NOMO-1 treated with DMSO at 0.1 percent for 48 hours (cell line): Measurements from ENCODE around the gene ATRX.
"Not testable (repeated sequence)": the region's sequence is repeated elsewhere in the genome, so short reads cannot be mapped to it uniquely, and the experiment has no call there.

Experiments used
- DNase-seq: peaks from one replicate; lab custom pipeline; 2025; ENCODE audit not compliant: unreplicated experiment; lab: John Stamatoyannopoulos, UW

Gene ATRX

DNA sequence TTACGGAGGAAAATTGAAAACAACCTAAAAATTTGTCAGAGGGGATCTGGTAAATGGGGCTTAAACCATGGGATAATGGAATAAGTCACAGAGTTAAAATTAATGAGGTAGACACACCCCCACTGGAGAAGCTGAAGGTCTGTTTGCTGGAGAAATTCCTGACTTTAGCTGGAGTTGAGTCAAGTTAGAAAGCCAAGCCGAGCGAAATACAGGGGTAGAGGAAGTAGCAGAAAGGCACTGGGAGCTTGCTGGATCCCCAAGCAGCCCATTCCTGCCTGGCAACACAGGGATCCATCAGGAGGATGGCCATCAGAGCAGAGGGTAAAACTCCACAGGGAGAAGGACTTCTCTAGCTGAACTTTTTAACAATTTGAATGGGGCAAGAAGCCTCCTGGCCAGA, 163.8 kb downstream of the ATRX start:
- no peak for DNase-seq

DNA sequence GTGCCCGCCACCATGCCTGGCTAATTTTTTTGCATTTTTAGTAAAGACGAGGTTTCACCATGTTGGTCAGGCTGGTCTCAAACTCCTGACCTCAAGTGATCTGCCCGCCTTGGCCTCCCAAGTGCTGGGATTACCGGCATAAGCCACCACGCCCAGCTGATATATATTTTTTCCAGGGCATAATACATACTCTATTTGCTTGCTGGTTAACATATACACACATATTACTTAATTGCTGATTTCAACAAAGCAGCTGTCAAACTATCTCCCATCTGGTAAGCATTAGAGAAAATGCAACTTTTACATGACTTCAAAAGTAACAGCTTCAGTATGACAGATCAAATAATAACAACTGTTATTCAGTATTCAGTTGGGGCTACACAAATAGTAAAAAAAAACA, 164.6 kb downstream of the ATRX start:
- not testable (repeated sequence) for DNase-seq

DNA sequence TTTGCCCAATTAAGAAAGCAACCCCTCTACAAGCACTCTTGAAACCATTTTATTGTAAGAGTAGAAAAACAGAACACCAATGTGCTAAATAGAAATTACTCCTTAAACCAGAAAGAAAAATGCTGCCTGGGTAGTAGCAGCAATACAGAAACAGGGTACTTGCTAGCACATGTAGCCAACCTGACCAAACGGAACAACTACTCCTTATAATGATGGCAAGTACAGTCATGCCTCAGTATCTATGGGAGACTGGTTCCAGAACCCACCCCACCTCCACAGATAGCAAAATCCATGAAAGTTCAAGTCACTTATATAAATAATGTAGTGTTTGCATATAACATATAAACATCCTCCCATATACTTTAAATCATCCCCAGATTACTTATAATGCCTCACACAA, 168.8 kb downstream of the ATRX start:
- DNase-seq = no peak

- DNase-seq = no peak
Observed at GRCh38 chrX:77603635-77604336, 182.2 kb downstream of the ATRX start.

GRCh38 chrX:77597511-77597910, 188.5 kb downstream of the ATRX start:
- no peak for DNase-seq

- no peak for DNase-seq
Observed at GRCh38 chrX:77597090-77597489, 188.9 kb downstream of the ATRX start.

DNA sequence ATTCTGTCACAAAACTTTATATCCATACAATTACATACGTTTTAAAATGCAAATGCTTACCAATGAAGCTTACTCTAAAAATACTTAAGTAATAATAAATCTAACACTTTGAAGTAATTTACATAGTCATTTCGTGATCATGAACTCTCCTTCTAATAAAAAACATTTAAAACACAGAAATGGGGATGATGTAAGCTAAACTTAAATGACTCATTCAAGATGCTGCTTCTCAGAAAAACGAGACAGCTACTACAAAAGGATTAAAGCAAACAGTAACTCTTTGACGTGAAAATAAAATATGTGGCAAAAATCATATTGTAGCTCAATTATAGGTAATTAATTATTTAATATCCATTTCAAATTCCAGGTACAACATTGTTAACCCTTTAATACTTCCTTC, 190.2 kb downstream of the ATRX start:
- DNase-seq = no peak

- DNase-seq = no peak
Observed at GRCh38 chrX:77572322-77572721, 213.7 kb downstream of the ATRX start.

- DNase-seq = no peak
Observed at GRCh38 chrX:77565278-77565677, 220.7 kb downstream of the ATRX start.

- DNase-seq = no peak
Observed at GRCh38 chrX:77564823-77565222, 221.2 kb downstream of the ATRX start.

- no peak for DNase-seq
Observed at GRCh38 chrX:77561372-77561771, 224.6 kb downstream of the ATRX start.

GRCh38 chrX:77556276-77556675, 229.7 kb downstream of the ATRX start:
- no peak for DNase-seq

GRCh38 chrX:77548751-77549150, 237.3 kb downstream of the ATRX start:
- DNase-seq = no peak

DNA sequence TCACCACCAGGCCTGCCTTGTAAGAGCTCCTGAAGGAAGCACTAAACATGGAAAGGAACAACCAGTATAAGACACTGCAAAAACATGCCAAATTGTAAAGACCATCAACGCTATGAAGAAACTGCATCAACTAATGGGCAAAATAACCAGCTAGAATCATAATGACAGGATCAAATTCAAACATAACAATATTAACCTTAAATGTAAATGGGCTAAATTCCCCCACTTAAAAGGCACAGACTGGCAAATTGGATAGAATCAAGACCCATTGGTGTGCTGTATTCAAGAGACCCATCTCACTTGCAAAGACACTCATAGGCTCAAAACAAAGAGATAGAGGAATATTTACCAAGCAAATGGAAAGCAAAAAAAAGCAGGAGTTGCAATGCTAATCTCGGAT, 246.2 kb downstream of the ATRX start:
- not testable (repeated sequence) for DNase-seq

GRCh38 chrX:77531261-77531660, 254.8 kb downstream of the ATRX start:
- not testable (repeated sequence) for DNase-seq

DNA sequence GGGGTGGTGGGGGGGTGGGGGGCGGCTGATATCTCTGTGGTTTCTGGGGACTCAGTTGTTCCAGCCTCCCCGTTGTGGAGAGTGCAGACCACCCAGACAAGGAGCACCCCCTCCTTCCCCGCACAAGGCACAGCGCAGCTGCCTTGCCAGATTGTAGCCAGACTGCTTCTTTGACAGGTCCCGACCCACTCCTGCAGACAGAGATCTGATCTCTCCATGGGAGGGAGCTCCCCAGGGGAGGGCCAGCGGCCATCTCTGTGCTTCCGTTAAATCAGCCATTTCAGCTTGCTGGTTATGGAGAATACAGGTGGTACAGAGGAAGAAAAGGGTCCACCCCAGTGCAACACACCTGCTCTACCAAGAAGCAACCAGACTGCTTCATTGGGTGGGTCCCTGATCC, 258.0 kb downstream of the ATRX start:
- no peak for DNase-seq

DNA sequence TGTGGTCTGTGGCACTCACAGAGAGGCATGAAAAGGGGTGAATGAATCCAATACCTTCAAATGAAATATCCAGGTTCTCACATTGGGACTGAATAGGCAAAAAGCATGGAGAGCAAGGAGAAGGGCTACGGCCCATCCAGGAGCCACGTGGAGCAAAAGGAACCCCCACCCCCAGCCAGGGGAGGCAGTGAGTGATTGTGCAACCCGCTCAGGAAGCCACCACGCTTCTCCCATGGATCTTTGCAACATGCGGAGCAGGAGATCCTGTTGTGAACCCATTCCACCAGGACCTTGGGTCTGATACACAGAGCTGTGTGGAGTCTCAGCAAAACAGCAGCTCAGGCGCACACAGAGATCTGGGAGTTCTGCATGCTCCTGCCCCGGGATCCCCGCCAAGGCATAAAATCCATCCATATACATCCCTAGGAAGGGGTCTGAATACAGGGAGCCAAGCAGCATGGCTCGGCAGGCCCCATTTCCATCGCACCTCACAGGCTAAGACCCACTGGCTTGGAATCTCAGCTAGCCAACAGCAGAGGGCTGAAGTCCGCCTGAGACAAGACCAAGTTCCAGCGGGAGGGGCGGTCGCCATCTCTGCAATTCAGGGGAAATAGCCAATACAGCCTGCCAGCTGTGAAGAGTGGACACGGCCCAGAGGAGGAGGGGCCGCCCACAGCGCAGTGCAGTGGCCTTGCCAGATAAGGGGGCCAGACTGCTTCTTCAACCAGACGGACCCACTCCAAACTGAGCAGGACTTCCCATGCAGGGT, 258.6 kb downstream of the ATRX start:
- DNase-seq = no peak

GRCh38 chrX:77519765-77520164, 266.3 kb downstream of the ATRX start:
- no peak for DNase-seq

DNA sequence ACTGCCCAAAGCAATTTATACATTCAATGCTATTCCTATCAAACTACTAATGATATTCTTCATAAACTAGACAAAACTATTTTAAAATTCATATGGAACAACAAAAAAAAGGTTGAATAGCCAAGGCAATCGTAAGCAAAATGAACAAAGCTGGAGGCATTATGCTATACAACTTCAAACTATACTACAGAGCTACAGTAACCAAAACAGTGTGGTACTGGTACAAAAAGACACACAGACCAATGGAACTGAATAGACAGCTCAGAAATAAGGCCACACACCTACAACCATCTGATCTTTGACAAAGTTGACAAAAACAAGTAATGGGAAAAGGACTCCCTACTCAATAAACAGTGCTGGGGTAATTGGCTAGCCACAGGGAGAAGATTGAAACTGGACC, 271.8 kb downstream of the ATRX start:
- DNase-seq = no peak

DNA sequence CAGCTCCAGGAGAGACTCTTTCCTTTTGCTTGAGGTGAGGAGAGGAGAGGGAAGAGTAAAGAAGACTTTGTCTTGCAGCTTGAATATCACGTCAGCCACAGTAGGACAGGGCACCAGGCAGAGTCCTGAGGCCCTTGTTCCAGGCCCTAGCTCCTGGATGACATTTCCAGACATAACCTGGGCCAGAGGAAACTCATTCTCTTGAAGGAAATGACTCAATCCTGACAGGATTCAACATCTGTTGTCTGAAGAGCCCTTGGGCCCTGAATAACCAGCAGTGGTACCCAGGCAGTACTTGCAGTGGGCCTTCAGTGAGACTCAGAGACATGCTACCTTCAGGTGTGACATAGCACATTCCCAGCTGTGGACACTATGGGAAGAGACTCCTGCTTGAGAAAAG, 276.0 kb downstream of the ATRX start:
- no peak for DNase-seq

DNA sequence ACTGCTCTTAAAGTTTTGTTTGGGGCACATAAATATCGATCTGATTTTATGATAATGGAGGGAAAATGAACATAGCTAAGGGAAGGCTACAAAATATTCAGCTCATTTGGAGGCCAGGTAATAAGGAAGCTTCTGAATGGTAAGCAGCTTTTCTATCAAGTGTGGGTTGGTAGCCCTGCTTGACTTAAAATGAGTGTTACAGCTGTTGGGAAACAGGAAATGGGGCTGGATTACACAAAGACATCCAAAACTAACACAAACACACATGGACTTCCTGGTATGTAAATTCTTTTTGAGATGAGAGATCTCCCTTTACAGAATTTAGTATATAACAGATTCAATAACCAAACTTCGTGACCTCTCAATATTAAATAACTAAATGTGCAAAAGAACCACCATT, 280.8 kb downstream of the ATRX start:
- DNase-seq = peak; percentile 25

DNA sequence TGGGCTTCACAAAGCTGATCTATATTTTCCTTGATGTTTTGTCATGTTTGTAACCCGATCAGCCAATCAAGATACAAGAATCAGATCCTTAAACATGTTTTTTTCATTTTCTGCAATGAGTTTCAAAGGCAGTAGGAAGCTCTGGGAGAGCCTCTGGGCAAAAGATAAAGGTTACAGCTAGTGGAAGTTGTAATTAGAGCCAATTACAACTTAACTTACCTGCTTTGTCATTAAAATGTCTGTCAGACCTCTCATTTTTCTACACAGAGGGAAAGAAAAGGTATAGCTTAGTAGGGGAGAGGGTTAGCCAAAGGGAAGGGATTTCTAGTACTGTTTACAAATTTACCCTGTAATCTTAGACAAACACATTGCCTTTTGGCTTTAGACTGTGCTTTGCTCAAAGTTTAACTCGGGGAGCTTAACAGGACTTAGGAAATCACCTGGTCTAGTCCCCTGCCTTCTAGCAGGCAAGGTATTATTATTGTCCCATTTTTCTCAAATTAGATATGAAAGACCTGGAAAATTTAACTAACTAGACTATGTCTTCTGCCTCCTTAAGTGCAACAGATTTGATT, 283.0 kb downstream of the ATRX start:
- no peak for DNase-seq
